ENCODE measurements around the gene SH3RF3.

The SH3RF3 gene

GRCh38 chr2:109439390-109439786 is 310.4 kb downstream of the SH3RF3 start:
- DNase-seq = no peak

GRCh38 chr2:109439986-109440385 is 311.0 kb downstream of the SH3RF3 start:
- DNase-seq = no peak

DNA sequence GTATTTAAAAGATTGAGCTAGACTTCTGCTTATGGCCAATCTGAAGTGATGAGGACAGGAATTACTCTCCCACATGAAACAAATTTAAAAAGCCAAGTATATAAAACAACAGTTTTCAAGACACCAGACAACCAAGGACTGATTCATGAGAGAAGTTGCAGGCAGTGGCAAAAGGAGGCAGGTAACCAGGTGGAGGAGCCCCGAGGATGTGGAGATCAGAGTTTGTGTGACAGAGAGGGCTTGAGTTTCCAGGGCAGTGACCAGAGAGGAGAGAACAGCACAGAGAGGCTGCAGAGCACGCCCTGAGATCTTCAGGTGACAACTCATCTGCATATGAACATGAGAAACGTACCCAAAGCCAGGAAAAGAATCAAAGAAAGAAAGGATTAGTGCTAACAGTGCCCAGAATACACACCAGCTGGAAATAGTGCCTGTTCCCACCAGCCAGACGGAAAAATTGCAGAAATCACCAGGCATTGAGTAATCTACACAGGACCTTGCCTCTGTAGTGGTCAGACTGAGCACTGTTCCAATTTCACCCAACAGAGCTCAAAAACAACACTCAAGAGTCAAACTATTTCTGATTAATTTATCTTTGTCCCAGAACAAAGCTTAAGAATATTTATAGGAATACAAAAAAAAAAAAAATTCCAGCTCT is 311.6 kb downstream of the SH3RF3 start:
- DNase-seq = no peak

DNA sequence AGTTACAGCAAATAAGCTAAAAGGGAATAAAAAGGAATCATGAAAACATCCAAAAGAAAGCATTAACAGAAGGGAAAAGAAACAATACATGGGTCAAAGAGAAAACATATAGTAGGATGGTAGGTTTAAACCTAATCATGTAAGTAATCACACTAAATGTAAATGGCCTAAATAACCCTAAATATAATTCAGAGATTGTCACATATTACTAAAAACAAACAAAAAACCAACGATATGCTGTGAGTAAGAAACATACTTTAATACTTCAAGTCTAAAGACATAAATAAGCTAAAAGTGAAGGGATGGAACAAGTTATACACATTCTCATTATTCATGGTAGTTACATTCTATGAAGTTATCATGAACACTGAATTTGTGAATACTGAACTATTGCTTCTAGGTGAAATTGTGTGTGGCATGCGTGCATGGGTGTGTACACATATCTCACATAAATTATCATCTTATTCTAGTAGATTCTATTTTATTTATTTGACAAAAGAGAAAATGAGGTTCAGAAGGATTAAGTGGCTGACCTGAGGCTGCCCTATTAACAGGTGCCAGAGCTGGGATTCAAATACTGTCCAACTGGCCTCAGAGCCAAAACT is 313.8 kb downstream of the SH3RF3 start:
- no peak for DNase-seq

DNA sequence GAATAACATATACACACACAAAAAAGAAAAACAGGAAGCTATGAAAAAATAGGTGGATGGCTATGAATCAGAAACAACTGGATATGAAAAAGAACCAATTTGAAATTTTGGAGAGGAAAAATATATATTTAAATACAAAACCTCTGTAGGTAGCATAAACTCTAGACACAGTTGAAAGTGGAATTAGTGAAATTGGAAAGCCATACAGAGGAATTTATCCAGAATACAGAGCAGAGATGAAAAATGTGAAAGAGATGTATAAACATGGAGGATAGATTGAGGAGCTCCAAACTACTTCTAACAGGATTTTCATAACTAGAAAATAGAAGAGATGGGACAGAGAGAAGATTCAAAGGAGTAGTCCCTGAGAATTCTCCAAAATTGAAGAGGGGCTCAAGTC is 315.9 kb downstream of the SH3RF3 start:
- no peak for DNase-seq

DNA sequence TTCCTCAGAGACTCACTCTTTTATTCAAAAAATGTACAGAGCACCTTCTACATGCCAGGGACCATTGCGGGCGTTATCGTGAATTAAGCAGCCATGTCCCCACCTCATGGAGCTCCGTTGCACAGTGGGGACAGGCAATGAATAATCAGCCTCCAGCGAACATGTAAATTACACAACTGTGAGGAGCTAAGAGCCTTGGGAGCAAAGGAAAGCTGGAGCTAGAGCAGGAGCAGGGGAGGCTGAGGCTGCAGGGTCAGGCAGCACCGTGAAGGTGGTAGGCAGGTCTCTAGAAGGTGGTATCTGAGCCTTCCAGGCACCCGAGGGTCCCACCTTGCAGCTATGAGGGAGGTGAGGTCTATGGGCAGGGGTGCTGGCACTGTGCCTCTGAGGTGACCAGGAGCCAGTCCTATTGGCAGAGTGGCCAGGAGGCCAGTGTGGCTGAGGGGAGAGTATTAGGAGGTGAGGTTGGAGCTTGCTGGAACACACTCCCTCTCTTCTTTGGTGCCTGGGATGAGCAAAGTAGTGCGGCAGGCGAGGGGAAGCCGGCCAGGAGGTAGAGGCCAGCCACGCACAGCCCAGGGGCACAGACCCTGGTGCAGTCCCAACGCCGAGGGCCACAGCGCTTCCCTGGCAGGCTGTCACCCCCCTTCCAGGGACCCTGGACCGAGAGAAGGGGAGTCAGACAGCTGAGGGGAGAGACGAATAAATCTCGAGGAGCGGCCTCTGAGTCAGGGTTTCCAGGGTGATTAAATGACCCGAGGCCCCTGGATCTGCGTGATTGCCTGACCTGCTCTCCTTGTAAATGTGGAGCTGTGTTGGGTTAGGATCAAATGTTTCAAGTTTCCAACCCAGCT is 317.5 kb downstream of the SH3RF3 start:
- DNase-seq = no peak

DNA sequence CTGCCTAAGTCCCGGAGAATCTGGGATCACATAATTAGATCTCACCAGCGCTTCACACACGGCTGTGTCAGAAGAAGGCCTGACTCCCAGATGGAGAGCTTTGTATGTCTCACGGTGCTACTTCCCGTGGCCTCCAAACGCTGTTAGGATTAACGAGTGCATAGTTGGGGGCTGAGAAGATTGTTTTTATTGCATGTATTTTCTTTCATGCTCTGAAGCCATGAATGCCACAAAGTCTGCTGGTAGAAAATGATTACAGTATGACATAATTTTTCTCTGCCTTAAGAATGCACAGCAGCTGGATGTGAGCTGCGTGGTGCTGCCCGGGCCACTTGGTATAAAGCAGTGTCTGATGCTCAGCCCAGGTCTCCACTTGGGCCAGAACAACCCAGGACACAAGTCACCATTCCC is 318.3 kb downstream of the SH3RF3 start:
- no peak for DNase-seq

DNA sequence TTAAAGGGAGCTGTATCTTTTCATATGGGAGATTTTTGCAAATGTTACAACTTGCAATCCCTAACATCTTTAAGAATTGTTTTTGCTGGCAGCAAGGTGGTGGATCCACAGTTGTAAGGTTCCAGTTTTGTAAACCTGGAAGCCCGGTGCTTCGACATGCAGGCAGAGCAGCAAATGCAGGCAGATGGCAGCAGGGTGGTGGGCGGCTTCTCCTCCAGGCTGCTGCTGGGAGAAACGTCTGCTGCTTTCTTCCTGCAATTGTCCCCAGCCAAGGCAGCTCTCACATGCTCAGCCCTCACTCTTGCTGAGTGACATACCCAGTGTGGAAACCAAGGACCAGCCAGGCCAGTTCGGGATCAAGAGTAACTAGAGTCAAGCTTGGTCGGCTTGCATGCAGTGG is 318.8 kb downstream of the SH3RF3 start:
- no peak for DNase-seq

DNA sequence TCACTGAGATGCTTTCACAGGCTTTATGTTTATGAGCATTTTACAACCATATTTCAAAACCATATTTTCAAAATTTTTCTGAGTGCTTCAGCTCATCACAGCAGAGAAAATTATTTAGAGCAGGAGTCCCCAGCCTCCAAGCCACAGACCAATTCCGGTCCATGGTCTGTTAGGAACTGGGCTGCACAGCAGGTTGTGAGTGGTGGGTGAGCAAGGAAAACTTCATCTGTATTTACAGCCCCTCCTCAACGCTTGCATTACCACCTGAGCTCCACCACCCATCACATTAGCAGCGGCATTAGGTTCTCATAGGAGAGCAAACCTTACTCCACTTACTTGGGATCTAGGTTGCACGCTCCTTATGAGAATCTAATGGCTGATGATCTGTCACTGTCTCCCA is 319.2 kb downstream of the SH3RF3 start:
- no peak for DNase-seq

DNA sequence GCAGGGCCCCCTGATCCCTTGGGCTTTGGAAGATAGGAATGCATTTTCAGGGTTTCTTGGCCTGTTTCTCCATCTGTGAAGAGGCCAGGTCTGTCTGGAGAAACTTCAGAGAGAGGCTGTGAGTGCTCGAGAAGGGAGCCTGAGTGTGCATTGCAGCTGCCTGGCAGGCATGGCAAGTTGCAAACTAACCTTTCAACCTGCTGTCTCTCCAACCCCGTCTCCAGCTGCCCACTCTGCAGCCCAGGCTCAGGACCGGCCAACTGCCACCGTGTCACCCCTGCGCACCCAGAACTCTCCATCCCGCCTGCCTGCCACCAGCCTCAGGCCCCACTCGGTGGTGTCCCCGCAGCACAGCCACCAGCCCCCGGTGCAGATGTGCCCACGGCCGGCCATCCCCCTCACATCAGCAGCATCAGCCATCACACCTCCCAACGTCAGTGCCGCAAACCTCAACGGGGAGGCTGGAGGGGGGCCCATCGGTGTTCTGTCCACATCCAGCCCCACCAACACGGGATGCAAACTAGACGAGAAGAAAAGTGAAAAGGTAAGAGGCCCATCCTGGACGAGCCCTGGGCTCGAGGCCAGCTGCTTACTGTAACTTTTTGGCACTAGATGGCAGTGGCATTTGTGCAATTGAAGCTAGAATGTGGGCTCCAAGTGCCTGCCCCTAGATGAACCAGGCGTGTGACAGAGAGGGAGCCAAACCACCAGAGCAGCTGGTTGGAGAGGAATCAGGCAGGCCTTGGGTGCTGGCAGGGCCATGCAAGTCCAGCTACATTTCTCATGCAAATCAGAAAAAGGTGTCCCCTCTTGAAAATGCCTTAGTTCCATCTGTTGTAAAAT is 320.2 kb downstream of the SH3RF3 start:
- no peak for DNase-seq

DNA sequence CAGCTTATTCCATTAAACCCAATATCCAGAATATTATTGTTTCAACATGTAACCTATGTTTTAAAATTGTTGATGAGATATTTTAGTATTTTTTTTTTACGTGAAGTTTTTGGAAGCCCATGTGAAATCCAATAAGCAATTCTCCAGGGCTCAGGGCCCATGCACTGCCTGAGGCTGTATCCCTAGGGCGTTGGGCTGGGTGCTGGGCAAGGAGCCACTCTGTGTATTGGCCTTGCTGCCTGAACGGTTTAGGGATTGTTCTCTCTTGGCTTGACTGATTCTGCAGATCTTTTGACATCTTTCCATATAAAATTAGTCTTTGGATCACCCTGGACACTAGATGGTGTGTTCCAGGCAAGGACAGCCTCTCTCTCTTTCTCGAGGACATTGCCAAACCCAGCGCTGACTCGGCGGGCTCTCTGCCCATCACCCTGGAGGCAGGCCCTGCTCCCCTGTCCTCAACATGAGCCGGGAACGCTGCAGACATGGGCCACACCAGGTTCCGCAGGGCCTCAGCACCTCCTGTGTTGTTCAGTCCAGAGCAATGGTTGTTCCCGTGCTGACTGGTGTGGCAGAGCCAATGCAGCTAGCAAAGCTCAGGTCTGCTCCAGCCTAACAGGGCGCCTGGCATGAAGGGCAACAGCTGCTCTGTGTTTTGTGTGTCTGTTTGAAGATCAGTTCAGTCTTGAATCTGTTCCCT is 321.7 kb downstream of the SH3RF3 start:
- no peak for DNase-seq

GRCh38 chr2:109451671-109452070 is 322.7 kb downstream of the SH3RF3 start:
- no peak for DNase-seq

- DNase-seq = no peak
Observed at GRCh38 chr2:109452318-109453305, 323.6 kb downstream of the SH3RF3 start.

- DNase-seq = no peak
Observed at GRCh38 chr2:109453371-109453995, 324.5 kb downstream of the SH3RF3 start.

GRCh38 chr2:109454304-109454703 is 325.3 kb downstream of the SH3RF3 start:
- DNase-seq = no peak

GRCh38 chr2:109454765-109455394 is 325.9 kb downstream of the SH3RF3 start:
- DNase-seq = no peak

DNA sequence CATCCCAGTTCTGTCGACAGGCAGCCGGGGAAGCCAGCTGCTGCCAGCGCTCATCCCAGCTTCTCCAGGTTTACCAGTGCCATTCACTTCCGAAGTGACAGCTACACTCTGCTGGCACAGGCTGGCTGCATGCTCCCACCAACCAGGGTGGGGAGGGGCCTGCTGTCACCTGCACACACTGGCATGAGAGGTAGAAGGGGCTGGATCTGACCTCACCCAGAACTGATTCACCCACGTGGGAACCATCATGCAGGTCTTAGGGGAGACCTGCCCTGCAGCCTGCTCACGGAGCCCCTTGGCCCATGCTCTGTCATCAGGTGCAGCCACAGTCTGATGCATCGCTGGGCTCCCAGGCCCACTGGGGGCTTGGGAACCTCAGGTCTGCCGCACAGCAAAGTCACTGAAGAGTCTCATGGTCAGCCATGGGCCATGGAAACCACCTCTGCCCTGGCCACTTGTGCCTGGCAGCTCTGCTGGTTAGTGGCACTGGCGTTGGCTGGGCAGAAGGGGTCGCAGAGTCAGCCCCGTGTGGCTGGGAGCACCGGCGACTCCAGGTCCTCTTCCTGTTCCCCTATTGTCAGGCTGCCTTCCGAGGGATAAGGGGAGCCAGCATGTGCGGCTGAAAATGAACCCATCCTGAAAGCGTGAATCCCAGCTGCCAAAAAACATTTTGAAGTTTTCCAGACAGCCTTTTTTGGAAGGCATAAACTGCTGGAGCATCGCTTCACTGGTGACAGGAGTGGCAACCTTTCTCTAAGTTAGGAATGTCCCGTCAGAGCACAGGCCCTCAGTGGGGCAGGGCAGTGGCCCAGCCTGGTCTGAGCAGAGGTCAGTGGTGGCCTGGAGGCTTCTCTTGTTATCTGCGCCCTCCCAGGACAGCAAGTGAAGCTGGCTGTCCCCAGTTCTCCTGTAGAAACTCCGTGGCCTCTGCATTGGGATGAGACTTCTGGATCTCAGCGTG is 327.0 kb downstream of the SH3RF3 start:
- no peak for DNase-seq

DNA sequence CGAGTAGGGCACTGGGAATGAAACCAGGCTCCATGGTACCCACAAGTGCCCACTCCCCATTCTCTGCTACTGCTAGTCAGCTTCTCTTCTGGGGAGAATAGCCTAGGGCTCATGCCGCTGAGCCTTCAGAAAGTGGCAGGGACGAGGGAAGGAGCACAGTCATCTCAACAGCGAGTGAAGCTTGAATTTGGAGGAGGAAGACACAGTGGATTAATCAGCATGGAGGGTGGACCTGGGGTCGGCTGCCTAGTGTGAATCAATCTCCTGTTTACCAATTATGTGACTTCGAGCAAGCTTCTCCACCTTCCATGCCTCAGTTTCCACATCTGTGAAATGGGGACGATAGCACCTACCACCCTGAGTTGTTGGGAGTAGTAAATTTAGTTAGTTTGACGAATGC is 327.8 kb downstream of the SH3RF3 start:
- no peak for DNase-seq

- no peak for DNase-seq
Observed at GRCh38 chr2:109457366-109457765, 328.4 kb downstream of the SH3RF3 start.

Data from activated CD8-positive, alpha-beta memory T cell treated with anti-CD3 and anti-CD28 coated beads for 24 hours (primary cell).